ENCODE results near the gene ZNF639.

ZNF639 gene

DNA sequence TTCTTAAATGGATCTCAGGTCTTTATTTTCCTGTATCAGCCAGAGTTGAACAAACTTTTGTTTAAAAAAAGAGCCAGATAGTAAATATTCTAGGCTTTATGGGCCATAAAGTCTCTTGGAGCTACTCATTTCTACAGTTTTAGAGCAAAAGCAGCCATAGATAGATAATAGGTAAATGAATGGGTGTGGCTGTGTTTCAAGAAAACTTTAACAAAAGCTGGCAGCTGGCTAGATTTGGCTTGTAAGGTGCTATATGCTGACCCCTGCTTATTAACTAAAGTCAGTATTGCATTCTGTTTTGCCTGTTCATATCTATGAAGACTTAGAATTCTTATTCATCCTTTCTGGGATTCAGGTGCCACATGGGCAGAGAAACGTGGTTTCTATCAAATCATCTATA lies 53.6 kb downstream of the ZNF639 start:
- Histone ChIP-seq H3K36me3 (peaks cover 18 to 75% (median 58%) of the 10 kb centered on the region in 3 donors), H3K9me3 (no peaks in the 10 kb centered on the region), H3K4me1 (no peaks in the 10 kb centered on the region), H3K4me3 (no peak overlapping the region), H3K27me3 (no peaks in the 10 kb centered on the region), H3K27ac (no peak overlapping the region)
- no peak for TF ChIP-seq CTCF (IDR thresholded peaks at IDR 0.05)
- no peak for DNase-seq
- intact Hi-C loops (cut with DNase I; ENCODE audit: low total_unique reads), result no loop called here

Measured in tibial artery (tissue), 4 donors.